Measurements from ENCODE around the gene SHC4.
"Not testable (repeated sequence)": the region's sequence is repeated elsewhere in the genome, so short reads cannot be mapped to it uniquely, and the experiment has no call there.

SHC4 gene

GRCh38 chr15:48790466-48791115 lies 173.1 kb downstream of the SHC4 start:
- not testable (repeated sequence) for DNase-seq

GRCh38 chr15:48785712-48786111 lies 178.0 kb downstream of the SHC4 start:
- DNase-seq: no peak

GRCh38 chr15:48785195-48785594 lies 178.5 kb downstream of the SHC4 start:
- no peak for DNase-seq

GRCh38 chr15:48784756-48785155 lies 179.0 kb downstream of the SHC4 start:
- DNase-seq: no peak

GRCh38 chr15:48782911-48783310 lies 180.8 kb downstream of the SHC4 start:
- DNase-seq: no peak

- DNase-seq: no peak
Observed at GRCh38 chr15:48781481-48782081, 182.1 kb downstream of the SHC4 start.

GRCh38 chr15:48781017-48781416 lies 182.7 kb downstream of the SHC4 start:
- DNase-seq: no peak

GRCh38 chr15:48778331-48778730 lies 185.4 kb downstream of the SHC4 start:
- DNase-seq: no peak

- no peak for DNase-seq
Observed at GRCh38 chr15:48777645-48778330, 185.9 kb downstream of the SHC4 start.

GRCh38 chr15:48775546-48775945 lies 188.2 kb downstream of the SHC4 start:
- DNase-seq: no peak

GRCh38 chr15:48774484-48774883 lies 189.2 kb downstream of the SHC4 start:
- DNase-seq: no peak

All from RPMI8226 (cell line).